ENCODE measurements around the gene C2CD5.
"Not testable (repeated sequence)": the region's sequence is repeated elsewhere in the genome, so short reads cannot be mapped to it uniquely, and the experiment has no call there.

The C2CD5 gene

GRCh38 chr12:22474970-22475720 is 69.2 kb downstream of the C2CD5 start:
- no peak for DNase-seq

GRCh38 chr12:22473212-22473611 is 71.1 kb downstream of the C2CD5 start:
- DNase-seq: no peak

- no peak for DNase-seq
These were observed 77.2 kb downstream of the C2CD5 start for GRCh38 chr12:22467190-22467589.

GRCh38 chr12:22463306-22463705 is 81.0 kb downstream of the C2CD5 start:
- DNase-seq: no peak

- no peak for DNase-seq
These were observed 82.6 kb downstream of the C2CD5 start for GRCh38 chr12:22461786-22462185.

- no peak for DNase-seq
These were observed 84.4 kb downstream of the C2CD5 start for GRCh38 chr12:22459838-22460490.

- DNase-seq: no peak
These were observed 85.9 kb downstream of the C2CD5 start for GRCh38 chr12:22458298-22458937.

- no peak for DNase-seq
These were observed 87.3 kb downstream of the C2CD5 start for GRCh38 chr12:22457085-22457484.

GRCh38 chr12:22453511-22453910 is 90.8 kb downstream of the C2CD5 start:
- no peak for DNase-seq

GRCh38 chr12:22447223-22447622 is 97.1 kb downstream of the C2CD5 start:
- DNase-seq: no peak

- DNase-seq: not testable (repeated sequence)
These were observed 100.1 kb downstream of the C2CD5 start for GRCh38 chr12:22444317-22444665.

- peak in 2 of 4 experiments; percentile 9 to 18 for DNase-seq
These were observed 100.7 kb downstream of the C2CD5 start for GRCh38 chr12:22443379-22444316.

GRCh38 chr12:22437031-22437806 is 107.1 kb downstream of the C2CD5 start:
- no peak for DNase-seq

- DNase-seq: no peak
These were observed 108.8 kb downstream of the C2CD5 start for GRCh38 chr12:22435583-22435982.

GRCh38 chr12:22431693-22432251 is 112.6 kb downstream of the C2CD5 start:
- no peak for DNase-seq

- DNase-seq: no peak
These were observed 127.5 kb downstream of the C2CD5 start for GRCh38 chr12:22416801-22417200.

GRCh38 chr12:22415342-22416309 is 128.7 kb downstream of the C2CD5 start:
- no peak for DNase-seq

GRCh38 chr12:22414742-22415141 is 129.6 kb downstream of the C2CD5 start:
- DNase-seq: no peak

- DNase-seq: no peak
These were observed 130.8 kb downstream of the C2CD5 start for GRCh38 chr12:22413592-22413991.

- DNase-seq: no peak
These were observed 131.8 kb downstream of the C2CD5 start for GRCh38 chr12:22412581-22412980.

- DNase-seq: no peak
These were observed 133.9 kb downstream of the C2CD5 start for GRCh38 chr12:22410486-22410885.

Measured in activated naive CD4-positive, alpha-beta T cell (primary cell).